ENCODE results near the gene SNRPD2.

SNRPD2 gene

DNA sequence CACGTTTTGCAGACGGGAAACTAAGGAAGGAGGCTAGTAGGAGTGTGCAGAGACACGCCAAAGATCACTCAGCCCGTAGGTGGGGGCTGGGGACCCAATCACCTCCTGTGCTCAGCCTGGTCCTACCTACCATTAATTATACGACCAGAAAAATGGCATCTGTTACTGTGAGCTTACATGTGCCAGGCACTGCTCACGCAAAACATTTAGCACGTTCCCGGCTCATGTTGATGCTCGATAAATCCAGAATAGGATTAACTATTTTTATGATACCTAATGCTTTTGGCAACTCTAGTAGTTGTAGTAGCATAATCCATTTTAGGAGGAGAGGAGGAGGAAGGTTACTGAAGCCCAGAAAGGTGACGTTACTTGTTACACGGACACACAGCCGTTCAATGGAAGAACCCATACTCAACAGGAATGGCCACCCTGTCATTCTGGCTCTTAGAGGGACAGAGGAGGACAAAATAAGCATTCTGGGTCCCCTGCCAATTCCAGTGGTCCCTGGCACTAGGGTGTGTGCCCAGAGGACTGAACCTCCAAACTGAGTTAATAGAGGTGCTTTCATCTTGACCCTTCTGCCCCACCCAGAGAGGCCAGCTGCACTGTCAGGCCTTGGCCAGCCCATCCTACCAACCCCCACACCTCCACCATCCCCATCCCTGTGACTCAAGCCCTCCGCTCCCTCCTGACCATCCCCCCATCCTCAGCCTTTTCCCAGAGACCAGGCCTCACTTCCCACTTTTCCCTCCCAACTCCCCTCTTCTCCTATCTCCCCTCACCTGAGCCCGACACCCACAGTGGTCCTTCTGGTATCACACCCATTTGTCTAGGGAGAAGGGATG, 47.6 kb downstream of the SNRPD2 start:
- TF ChIP-seq POLR2AphosphoS5 (IDR thresholded peaks at IDR 0.05; ENCODE audit: low read depth, low read length) (no peak), SIN3A (IDR thresholded peaks at IDR 0.05; ENCODE audit: borderline replicate concordance, insufficient read depth, low read length) (no peak), FOXP2 (optimal IDR thresholded peaks at IDR 0.05; ENCODE audit: borderline replicate concordance, extremely low read depth, extremely low read length, insufficient read depth) (no peak), TAF1 (IDR thresholded peaks at IDR 0.05; ENCODE audit: borderline replicate concordance, insufficient read depth, low read length) (no peak)
- TF ChIP-seq, protein P1, sequence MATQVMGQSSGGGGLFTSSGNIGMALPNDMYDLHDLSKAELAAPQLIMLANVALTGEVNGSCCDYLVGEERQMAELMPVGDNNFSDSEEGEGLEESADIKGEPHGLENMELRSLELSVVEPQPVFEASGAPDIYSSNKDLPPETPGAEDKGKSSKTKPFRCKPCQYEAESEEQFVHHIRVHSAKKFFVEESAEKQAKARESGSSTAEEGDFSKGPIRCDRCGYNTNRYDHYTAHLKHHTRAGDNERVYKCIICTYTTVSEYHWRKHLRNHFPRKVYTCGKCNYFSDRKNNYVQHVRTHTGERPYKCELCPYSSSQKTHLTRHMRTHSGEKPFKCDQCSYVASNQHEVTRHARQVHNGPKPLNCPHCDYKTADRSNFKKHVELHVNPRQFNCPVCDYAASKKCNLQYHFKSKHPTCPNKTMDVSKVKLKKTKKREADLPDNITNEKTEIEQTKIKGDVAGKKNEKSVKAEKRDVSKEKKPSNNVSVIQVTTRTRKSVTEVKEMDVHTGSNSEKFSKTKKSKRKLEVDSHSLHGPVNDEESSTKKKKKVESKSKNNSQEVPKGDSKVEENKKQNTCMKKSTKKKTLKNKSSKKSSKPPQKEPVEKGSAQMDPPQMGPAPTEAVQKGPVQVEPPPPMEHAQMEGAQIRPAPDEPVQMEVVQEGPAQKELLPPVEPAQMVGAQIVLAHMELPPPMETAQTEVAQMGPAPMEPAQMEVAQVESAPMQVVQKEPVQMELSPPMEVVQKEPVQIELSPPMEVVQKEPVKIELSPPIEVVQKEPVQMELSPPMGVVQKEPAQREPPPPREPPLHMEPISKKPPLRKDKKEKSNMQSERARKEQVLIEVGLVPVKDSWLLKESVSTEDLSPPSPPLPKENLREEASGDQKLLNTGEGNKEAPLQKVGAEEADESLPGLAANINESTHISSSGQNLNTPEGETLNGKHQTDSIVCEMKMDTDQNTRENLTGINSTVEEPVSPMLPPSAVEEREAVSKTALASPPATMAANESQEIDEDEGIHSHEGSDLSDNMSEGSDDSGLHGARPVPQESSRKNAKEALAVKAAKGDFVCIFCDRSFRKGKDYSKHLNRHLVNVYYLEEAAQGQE (IDR thresholded peaks at IDR 0.05; ENCODE audit: insufficient read depth in 1 of 2, low read depth in 2 of 2, low read length in 2 of 2), result no peak

GRCh38 chr19:45643024-45643926, 48.5 kb downstream of the SNRPD2 start:
- peak; percentile 77 for TF ChIP-seq FOXP2 (optimal IDR thresholded peaks at IDR 0.05; ENCODE audit: borderline replicate concordance, extremely low read depth, extremely low read length, insufficient read depth)
- no peak for TF ChIP-seq SIN3A (IDR thresholded peaks at IDR 0.05; ENCODE audit: borderline replicate concordance, insufficient read depth, low read length)

DNA sequence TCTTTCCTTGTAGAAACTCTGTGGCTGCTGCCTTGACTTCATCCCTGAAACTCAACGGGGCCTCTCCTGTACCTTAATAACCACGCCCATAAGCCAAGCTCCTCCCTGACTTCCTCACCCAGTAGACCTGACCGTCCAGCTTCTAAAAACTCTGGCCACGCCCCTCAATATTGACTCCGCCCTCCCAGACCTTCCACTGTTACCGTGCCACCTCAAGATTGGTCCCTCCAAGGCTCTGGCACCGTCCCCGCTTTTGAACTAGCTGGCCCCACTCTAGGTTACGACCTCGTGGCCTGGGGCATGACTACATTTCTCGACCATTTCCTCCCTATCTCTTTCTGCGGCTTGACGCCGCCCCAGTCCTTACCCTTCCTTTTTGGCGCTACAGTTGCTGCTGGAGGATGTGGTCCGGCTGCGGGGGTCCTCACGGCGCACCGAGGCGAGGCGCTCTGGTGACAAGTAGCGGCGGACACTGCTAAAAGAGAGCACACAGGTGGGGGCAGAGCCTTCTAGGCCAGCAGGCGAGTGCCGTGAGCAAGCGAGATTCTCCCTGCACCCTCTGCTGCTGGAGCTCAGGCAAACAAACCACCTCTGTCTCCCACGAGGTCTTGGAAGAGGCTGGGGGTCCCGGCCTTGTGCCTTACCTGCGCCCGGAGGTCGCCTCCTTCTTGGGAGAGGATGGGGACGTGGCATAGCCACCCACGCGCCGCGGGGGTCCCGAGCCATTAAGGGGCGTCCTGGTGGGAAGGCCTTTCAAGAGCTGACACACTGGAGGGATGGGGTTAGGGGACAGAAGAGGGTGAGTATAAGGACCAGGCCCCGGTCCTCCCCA, 50.3 kb downstream of the SNRPD2 start:
- peak; percentile 62; the same call in 1 of the 2 replicates for TF ChIP-seq TAF1 (IDR thresholded peaks at IDR 0.05; ENCODE audit: borderline replicate concordance, insufficient read depth, low read length)
- TF ChIP-seq POLR2AphosphoS5 (IDR thresholded peaks at IDR 0.05; ENCODE audit: low read depth, low read length), result peak; percentile 59; the same call in 1 of the 2 replicates
- TF ChIP-seq SIN3A (IDR thresholded peaks at IDR 0.05; ENCODE audit: borderline replicate concordance, insufficient read depth, low read length), result no peak
- TF ChIP-seq FOXP2 (optimal IDR thresholded peaks at IDR 0.05; ENCODE audit: borderline replicate concordance, extremely low read depth, extremely low read length, insufficient read depth), result no peak
- TF ChIP-seq, protein P1 (IDR thresholded peaks at IDR 0.05; ENCODE audit: insufficient read depth in 1 of 2, low read depth in 2 of 2, low read length in 2 of 2), result 0 out of 4 replicates have a peak, but pooled peaks of 1 of the 2 experiments have one; percentile 44

DNA sequence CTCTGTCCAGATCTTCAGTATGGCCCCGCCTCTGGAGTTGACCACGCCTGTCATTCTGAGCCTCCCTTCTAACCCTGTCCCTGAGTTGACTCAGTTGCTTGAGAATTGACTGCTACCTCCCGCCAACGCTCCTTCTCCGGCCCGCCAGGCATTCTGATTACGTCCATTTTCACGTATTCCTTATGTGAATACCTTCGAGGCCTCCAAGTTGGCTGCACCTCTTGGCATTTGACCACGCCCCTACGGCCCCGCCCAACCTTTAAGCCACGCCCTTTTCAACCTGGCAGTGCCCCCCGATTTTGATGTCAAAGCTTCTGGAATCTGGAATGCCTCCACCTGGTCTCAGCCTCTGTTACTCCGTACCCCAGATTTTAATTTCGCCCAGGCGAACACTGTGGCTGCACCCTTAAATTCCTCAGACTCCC, 50.9 kb downstream of the SNRPD2 start:
- TF ChIP-seq, protein P1 (IDR thresholded peaks at IDR 0.05; ENCODE audit: insufficient read depth in 1 of 2, low read depth in 2 of 2, low read length in 2 of 2), result no peak
- TF ChIP-seq TAF1 (IDR thresholded peaks at IDR 0.05; ENCODE audit: borderline replicate concordance, insufficient read depth, low read length) (no peak), POLR2AphosphoS5 (IDR thresholded peaks at IDR 0.05; ENCODE audit: low read depth, low read length) (no peak), SIN3A (IDR thresholded peaks at IDR 0.05; ENCODE audit: borderline replicate concordance, insufficient read depth, low read length) (no peak), FOXP2 (optimal IDR thresholded peaks at IDR 0.05; ENCODE audit: borderline replicate concordance, extremely low read depth, extremely low read length, insufficient read depth) (no peak)
